Left ventricle myocardium inferior (tissue), 1 donor: ENCODE measurements around the gene RDH12. TPM values are rescaled to one million over a fixed set of nuclear protein-coding genes. Genes with fewer than 3 reads are reported as not detected.

Experiments
- DNase-seq: peaks from one replicate; pipeline ENCODE4 v3.0.0-alpha.2; 2020
- H3K27ac ChIP-seq: fragments of 200-600 bp; replicated peaks from 2 replicates; pipeline ENCODE4 v1.8.0; 2021
- H3K27me3 ChIP-seq: fragments of 200-600 bp; 2 replicates; pipeline ENCODE4 v1.8.0; 2021; ENCODE audit warnings: low read depth
- H3K36me3 ChIP-seq: fragments of 200-600 bp; 2 replicates; pipeline ENCODE4 v1.8.0; 2021
- H3K4me1 ChIP-seq: fragments of 200-600 bp; 2 replicates; pipeline ENCODE4 v1.8.0; 2021
- H3K4me3 ChIP-seq: fragments of 200-600 bp; 2 replicates; pipeline ENCODE4 v1.8.0; 2021; ENCODE audit warnings: mild to moderate bottlenecking, moderate library complexity
- H3K9me3 ChIP-seq: fragments of 200-600 bp; replicated peaks from 2 replicates; pipeline ENCODE4 v1.8.0; 2021
- intact Hi-C: fragments of 100-400 bp; cut with micrococcal nuclease; formaldehyde crosslinking; loops from one replicate; pipeline ENCODE4 v1.11.0; 2022
- total RNA-seq: library from RNA; stranded (reverse); fragmentation: NEBNext Ultra II Directional; extraction: Animal tissue kit (Norgen Biotek cat#: 25700); gene quantifications from one replicate; pipeline ENCODE4 v1.2.1, GENCODE V29; 2021
- TF ChIP-seq, protein P1 (sequence below): fragments of 200-600 bp; IDR thresholded peaks from 2 replicates; pipeline ENCODE4 v1.8.0; 2021; ENCODE audit warnings: antibody characterized with exemption, mild to moderate bottlenecking, borderline replicate concordance
- donor health status: DM: no; HTN: yes; CAD: no; lungs with severe emphysema.

Gene RDH12
- total RNA-seq, 1 donor from 2014 or later, result not detected

DNA sequence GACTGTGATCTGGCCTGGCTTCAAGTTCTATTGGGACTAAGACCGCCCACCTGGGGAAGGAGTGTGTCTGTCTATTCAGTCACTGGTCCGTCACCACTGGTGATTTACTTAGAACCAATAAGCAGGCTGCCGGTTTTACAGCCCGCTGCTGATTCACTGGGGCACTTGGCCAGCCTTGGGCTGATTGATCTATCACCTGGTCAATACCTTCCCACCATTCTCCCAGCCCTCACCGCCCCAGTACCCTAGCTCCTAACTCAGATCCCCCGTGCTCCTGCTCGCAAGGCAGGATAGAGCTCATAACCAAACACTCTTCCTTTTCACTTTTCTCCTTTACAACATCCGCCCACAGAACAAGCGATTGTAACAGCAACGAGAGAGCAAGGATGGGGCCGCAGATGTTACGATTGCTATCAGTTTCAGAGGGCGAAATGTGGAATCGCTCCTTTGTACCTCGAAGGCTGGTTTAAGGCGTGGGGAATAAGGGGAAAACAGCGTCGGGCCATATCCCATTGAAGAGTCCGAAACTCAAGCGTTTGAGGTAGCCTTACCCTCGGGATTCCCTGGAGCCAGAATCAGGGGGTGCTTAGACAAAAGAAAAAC lies 6.8 kb upstream of the RDH12 start:
- H3K4me1 ChIP-seq, result peaks cover 19% of the 10 kb centered on the region
- no peaks in the 10 kb centered on the region for H3K27me3 ChIP-seq
- DNase-seq, result peak; percentile 19
- H3K9me3 ChIP-seq, result no peaks in the 10 kb centered on the region
- H3K4me3 ChIP-seq, result peak overlapping the region; percentile 97
- TF ChIP-seq, protein P1, sequence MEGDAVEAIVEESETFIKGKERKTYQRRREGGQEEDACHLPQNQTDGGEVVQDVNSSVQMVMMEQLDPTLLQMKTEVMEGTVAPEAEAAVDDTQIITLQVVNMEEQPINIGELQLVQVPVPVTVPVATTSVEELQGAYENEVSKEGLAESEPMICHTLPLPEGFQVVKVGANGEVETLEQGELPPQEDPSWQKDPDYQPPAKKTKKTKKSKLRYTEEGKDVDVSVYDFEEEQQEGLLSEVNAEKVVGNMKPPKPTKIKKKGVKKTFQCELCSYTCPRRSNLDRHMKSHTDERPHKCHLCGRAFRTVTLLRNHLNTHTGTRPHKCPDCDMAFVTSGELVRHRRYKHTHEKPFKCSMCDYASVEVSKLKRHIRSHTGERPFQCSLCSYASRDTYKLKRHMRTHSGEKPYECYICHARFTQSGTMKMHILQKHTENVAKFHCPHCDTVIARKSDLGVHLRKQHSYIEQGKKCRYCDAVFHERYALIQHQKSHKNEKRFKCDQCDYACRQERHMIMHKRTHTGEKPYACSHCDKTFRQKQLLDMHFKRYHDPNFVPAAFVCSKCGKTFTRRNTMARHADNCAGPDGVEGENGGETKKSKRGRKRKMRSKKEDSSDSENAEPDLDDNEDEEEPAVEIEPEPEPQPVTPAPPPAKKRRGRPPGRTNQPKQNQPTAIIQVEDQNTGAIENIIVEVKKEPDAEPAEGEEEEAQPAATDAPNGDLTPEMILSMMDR, result no peak
- peaks cover 25% of the 10 kb centered on the region for H3K36me3 ChIP-seq
- H3K27ac ChIP-seq, result peak overlapping the region; percentile 78
- intact Hi-C loops, result no loop called here

DNA sequence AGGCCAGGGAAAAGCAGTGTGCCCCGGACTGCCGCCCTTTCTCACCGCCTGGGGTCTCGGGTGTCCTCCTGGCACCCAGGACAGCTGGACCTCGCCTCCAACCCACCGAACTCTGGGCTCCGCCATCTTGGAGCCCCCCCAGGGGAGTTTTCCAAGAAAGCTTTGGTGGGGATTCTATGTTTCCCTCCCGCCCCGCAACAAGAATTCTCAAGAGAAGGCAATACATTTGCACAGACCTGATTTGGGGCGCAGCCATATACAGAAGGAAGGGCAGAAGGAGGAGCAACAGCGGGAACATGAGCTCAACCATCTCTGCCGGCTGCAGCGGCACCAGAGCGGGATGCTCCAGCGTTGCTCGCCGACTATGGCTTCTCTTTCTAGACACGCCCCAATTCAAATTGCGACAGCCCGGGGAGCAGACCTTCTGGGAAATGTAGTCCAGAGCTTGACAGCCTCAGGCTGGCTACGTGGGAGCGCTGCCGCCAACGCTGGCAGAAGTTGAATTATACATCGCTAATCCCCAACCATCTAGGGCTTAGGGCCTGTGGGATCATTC lies 6.2 kb upstream of the RDH12 start, which contains the start of gene RDH11:
Gene RDH11, minus strand, starts transcription at position 371 of the 556 bp plus-strand sequence. Its CDS starts 61 bp downstream, at position 310.
- intact Hi-C loops, result no loop called here
- H3K27me3 ChIP-seq, result no peaks in the 10 kb centered on the region
- peaks cover 19% of the 10 kb centered on the region for H3K4me1 ChIP-seq
- DNase-seq, result peak; percentile 79
- TF ChIP-seq, protein P1, result no peak
- H3K27ac ChIP-seq, result peak within 1 kb of the TSS; percentile 78
- no peaks in the 10 kb centered on the region for H3K9me3 ChIP-seq
- H3K36me3 ChIP-seq, result peaks cover 19% of the 10 kb centered on the region
- H3K4me3 ChIP-seq, result peak within 1 kb of the TSS; percentile 97

DNA sequence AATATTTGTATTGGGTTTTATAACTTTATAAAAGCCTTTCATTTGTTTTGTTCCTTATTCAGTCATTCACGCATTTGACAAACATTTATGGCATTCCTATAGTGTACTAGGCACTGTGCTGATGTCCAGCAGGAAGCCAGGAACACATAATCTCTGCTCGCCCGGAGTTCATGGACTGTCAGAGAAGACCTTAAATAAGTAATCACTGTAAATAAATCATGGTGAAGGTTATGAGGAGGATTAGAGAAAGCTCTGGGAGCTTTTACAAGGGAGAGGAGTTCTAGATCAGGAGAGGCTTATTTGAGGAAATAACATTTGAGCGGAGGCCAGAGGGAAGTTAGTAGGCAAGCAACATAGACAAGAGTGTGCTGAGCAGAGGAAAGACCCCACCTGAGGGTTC lies 4.7 kb upstream of the RDH12 start:
- no peaks in the 10 kb centered on the region for H3K27me3 ChIP-seq
- TF ChIP-seq, protein P1, result no peak
- H3K4me3 ChIP-seq, result no peak overlapping the region
- no peaks in the 10 kb centered on the region for H3K9me3 ChIP-seq
- H3K36me3 ChIP-seq, result peaks cover 4% of the 10 kb centered on the region
- peaks cover 19% of the 10 kb centered on the region for H3K4me1 ChIP-seq
- no peak overlapping the region for H3K27ac ChIP-seq
- no peak for DNase-seq
- intact Hi-C loops, result no loop called here

DNA sequence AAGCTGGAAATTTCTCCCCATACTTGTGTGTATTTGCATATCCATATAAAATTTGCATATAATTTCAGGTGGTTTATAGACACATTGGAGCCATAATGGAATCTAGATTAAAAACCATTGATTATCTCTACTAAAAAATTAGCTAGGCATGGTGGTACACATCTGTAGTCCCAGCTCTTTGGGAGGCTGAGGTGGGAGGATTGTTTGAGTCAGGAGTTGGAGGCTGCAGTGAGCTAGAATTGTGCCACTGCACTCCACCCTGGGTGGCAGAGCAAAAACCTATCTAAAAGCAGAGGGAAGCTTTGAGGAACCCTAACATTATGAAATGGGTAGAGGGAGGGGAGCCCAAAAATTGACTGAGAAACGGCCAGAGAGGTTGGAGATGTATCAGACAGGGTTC lies 3.5 kb upstream of the RDH12 start:
- Histone ChIP-seq H3K27ac (no peak overlapping the region), H3K36me3 (no peaks in the 10 kb centered on the region), H3K4me3 (no peak overlapping the region), H3K4me1 (peaks cover 19% of the 10 kb centered on the region), H3K27me3 (no peaks in the 10 kb centered on the region), H3K9me3 (no peaks in the 10 kb centered on the region)
- intact Hi-C loops, result no loop called here
- TF ChIP-seq, protein P1, result no peak
- DNase-seq, result no peak

DNA sequence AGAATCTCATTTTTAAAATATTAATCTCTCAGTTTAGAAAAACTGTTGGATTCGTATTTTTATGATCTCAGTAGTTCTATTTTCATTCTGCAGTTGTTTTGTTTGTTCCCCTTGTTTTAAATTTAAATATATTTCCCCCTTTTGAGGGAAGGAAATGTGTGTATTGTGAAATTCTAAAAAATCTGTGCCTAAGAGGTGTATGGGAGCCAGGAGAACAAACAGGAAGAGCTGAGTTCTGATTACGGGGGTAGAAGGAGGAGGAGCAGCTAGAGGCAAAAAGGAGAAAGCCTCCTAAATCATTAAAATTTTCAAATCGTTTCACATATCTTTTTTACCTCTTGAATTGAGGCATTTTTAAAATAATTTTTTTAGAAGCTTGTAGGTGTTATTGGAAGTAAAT lies 2.3 kb downstream of the RDH12 start:
- H3K27me3 ChIP-seq, result no peaks in the 10 kb centered on the region

More for the DNA sequence above, 2.3 kb downstream of the RDH12 start:
- Histone ChIP-seq H3K36me3 (no peaks in the 10 kb centered on the region), H3K4me1 (no peaks in the 10 kb centered on the region), H3K9me3 (no peaks in the 10 kb centered on the region), H3K27ac (no peak overlapping the region), H3K4me3 (no peak overlapping the region)
- intact Hi-C loops, result no loop called here
- DNase-seq, result no peak
- TF ChIP-seq, protein P1, result no peak
